ENCODE data around the gene PCDHA6.
A peak's percentile ranks its signal among the peaks of the same experiment; 100 is the strongest.

DNA sequence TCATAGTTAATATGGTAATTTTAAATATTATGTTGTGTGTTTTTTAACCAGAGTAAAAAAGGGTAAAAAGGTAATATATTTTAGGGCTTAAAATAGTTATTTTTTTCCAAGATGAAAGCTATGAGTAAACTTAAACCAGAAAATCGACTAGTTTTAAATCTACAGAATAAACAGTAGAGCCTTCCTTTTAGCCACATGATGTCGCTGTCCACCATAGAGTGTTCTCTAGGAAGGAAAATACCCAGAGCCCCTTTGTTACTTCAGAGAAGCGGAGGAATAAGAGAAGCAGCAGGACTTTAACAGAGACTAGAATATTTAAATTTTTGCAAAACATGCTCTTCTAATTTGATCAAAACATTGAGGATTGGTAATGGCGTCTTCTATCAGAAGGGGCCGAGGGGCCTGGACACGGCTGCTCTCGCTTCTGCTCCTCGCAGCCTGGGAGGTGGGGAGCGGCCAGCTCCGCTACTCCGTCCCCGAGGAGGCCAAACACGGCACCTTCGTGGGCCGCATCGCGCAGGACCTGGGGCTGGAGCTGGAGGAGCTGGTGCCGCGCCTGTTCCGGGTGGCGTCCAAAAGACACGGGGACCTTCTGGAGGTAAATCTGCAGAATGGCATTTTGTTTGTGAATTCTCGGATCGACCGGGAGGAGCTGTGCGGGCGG lies 33.0 kb upstream of the PCDHA6 start, which contains the start of gene PCDHA2:
- TF ChIP-seq CTCF (conservative IDR thresholded peaks at IDR 0.05; ENCODE audit: low read depth in 2 of 2) (peak; percentile 71 to 95), POLR2AphosphoS5 (IDR thresholded peaks at IDR 0.05; ENCODE audit: low read depth) (no peak), ZNF331 (CRISPR knock-in tag; IDR thresholded peaks at IDR 0.05; ENCODE audit: low read depth) (no peak), EZH2 (IDR thresholded peaks at IDR 0.05; ENCODE audit: low read depth, unreplicated experiment) (no peak), EZH2phosphoT487 (IDR thresholded peaks at IDR 0.05; ENCODE audit: unreplicated experiment) (no peak), JUNB (IDR thresholded peaks at IDR 0.05; ENCODE audit: unreplicated experiment) (no peak), CREB1 (CRISPR knock-in tag; IDR thresholded peaks at IDR 0.05; ENCODE audit: low read depth) (no peak), ZNF114 (CRISPR knock-in tag; IDR thresholded peaks at IDR 0.05) (no peak), STAT1 (IDR thresholded peaks at IDR 0.05; ENCODE audit: unreplicated experiment) (no peak), ETS1 (IDR thresholded peaks at IDR 0.05) (no peak), NANOG (IDR thresholded peaks at IDR 0.05; ENCODE audit: borderline replicate concordance) (no peak), ZNF462 (CRISPR knock-in tag; IDR thresholded peaks at IDR 0.05) (no peak)
- TF ChIP-seq, protein P1, sequence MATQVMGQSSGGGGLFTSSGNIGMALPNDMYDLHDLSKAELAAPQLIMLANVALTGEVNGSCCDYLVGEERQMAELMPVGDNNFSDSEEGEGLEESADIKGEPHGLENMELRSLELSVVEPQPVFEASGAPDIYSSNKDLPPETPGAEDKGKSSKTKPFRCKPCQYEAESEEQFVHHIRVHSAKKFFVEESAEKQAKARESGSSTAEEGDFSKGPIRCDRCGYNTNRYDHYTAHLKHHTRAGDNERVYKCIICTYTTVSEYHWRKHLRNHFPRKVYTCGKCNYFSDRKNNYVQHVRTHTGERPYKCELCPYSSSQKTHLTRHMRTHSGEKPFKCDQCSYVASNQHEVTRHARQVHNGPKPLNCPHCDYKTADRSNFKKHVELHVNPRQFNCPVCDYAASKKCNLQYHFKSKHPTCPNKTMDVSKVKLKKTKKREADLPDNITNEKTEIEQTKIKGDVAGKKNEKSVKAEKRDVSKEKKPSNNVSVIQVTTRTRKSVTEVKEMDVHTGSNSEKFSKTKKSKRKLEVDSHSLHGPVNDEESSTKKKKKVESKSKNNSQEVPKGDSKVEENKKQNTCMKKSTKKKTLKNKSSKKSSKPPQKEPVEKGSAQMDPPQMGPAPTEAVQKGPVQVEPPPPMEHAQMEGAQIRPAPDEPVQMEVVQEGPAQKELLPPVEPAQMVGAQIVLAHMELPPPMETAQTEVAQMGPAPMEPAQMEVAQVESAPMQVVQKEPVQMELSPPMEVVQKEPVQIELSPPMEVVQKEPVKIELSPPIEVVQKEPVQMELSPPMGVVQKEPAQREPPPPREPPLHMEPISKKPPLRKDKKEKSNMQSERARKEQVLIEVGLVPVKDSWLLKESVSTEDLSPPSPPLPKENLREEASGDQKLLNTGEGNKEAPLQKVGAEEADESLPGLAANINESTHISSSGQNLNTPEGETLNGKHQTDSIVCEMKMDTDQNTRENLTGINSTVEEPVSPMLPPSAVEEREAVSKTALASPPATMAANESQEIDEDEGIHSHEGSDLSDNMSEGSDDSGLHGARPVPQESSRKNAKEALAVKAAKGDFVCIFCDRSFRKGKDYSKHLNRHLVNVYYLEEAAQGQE (IDR thresholded peaks at IDR 0.05; ENCODE audit: unreplicated experiment): no peak

Measured in GM23338 (cell line).